NCI-H2107 treated with DMSO at 0.1 percent for 48 hours (cell line): Measurements from ENCODE around the gene TBCD.
"Not testable (repeated sequence)": the region's sequence is repeated elsewhere in the genome, so short reads cannot be mapped to it uniquely, and the experiment has no call there.

Experiments
- DNase-seq: peaks from one replicate; lab custom pipeline; 2025; ENCODE audit not compliant: unreplicated experiment; lab: John Stamatoyannopoulos, UW

TBCD gene

GRCh38 chr17:82765371-82765770 lies 13.5 kb downstream of the TBCD start:
- DNase-seq: no peak

DNA sequence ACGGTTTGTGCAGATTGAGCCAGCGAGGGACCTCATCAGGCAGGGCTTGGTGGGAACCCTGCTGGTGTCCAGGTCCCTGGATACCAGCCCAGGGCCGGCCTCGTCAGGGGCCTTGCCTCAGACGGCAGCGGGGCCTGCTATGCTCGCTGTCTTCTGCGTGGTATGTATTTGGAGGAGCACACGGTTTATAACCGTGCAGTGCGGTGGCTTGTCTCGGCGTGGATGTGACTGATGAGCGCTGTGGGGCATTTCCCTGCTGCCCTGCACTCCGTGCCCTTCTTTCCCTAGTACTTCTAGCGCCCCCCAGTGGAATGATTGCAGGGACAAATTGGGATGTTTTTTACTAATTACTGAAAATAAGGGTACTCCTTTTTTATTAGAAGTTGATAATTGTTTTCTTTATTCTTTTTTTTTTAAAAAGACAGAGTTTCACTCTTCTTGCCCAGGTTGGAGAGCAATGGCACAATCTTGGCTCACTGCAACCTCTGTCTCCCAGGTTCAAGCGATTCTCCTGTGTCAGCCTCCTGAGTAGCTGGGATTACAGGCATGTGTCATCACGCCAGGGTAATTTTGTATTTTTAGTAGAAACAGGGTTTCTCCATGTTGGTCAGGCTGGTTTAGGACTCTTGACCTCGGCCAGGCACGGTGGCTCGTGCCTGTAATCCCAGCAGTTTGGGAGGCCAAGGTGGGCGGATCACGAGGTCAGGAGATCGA lies 15.3 kb downstream of the TBCD start:
- DNase-seq: no peak

GRCh38 chr17:82769041-82769440 lies 17.2 kb downstream of the TBCD start:
- DNase-seq: no peak

DNA sequence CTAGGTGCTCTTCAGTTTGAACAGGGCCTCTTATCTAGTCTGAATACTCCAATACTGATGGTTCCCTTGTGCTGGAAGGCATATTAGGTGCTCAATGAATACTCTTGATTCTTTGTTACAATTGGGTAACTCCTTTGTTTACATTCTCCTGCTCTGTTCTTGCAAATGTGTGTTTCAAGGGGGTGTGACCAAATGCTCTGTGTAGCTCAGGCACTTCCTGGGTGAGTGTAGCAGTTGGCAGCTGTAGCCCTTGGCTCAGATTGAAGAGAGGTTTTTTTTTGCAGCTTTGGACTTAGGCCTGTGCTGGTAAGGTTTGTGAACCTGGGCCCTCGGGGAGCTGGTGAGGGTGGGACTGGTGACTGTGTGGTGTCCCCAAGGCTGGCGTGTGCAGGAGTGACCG lies 20.2 kb downstream of the TBCD start:
- no peak for DNase-seq

GRCh38 chr17:82774456-82774855 lies 22.6 kb downstream of the TBCD start:
- not testable (repeated sequence) for DNase-seq

DNA sequence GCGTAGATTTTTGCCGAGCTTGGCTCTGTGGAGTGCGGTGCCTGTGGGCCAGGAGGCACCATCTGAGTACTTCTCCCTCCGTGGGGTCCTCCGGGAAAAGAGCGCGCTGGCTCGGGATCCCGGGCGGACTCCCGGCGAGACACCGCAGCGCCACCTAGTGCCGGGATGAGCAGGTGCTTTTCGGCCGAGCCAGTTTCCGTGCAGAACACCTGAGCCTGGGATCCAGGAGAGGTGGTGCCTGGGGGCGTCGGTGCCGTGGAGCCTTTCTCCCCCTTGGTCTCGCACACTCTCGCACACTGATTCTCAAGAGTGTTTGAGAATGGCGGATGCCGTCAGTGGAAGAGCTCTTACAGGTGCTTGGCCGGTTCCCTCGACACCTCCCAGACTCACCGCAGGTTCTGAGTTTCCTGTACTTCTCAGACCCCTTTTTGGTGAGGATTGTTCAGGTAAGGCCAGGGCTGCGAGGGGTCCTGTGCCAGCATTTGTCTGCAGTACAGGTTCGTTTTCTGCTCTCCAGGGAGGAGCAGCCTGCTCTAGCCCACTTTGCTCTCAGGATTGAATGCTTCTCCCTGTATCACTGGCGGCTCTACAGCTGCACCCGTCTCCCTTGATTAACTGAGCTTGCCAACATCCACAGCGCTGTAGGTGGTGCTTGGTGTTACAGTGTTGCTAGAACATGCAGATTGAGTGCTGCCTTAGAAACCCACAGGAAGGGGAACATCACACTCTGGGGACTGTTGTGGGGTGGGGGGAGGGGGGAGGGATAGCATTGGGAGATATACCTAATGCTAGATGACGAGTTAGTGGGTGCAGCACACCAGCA lies 23.3 kb downstream of the TBCD start:
- DNase-seq: no peak

DNA sequence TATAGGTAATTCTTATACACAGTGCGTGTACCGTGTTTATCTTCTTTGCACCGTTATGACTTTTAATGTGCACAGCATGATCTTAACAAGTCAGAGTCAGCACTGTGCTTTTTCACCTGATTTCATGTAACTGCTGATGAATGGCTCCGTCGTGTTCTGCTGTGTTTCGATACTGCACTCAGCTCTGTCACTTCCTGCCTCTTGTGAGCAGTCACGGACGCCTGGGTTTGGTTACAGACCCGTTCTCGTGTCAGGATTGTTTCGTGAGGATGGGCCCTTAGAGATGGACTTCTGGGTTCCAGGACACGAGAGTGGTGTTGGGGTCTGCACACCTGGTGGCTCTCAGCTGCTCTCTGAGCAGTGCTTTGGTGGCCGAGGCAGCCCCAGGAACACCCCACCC lies 24.6 kb downstream of the TBCD start:
- no peak for DNase-seq

DNA sequence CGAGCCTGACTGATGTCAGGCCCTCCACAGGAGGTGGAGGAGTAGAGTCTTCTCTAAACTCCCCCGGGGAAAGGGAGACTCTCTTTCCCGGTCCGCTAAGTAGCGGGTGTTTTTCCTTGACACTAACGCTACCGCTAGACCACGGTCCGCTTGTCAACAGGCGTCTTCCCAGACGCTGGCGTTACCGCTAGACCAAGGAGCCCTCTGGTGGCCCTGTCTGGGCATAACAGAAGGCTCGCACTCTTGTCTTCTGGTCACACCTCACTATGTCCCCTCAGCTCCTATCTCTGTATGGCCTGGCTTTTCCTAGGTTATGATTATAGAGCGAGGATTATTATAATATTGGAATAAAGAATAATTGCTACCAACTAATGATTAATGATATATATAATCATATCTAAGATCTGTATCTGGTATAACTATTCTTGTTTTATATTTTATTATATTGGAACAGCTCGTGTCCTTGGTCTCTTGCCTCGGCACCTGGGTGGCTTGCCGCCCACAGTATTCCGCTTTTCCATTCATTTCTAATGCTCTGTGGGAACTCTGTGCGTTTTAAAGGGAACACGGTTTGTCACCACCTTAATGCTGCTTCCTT lies 26.0 kb downstream of the TBCD start:
- not testable (repeated sequence) for DNase-seq

DNA sequence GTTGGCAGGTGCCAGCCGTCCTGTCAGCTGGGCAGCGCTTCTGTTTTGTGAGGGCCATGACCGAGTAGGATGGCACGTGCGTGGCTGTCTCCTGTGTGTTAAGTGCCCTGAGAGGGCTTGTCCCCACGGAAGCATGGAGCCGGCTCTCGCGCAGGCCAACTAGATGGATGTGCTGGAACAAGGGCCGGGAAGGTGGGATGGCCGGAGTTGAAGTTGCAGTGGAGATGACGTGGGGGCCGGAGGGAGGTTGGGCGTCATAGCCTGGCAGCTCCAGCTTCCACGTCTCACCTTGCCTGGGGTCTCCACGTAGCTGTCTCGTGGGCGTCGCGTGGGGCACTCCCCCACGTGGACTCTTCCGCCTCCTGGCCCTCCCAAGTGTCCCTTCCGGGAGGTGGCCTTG lies 27.7 kb downstream of the TBCD start:
- no peak for DNase-seq

DNA sequence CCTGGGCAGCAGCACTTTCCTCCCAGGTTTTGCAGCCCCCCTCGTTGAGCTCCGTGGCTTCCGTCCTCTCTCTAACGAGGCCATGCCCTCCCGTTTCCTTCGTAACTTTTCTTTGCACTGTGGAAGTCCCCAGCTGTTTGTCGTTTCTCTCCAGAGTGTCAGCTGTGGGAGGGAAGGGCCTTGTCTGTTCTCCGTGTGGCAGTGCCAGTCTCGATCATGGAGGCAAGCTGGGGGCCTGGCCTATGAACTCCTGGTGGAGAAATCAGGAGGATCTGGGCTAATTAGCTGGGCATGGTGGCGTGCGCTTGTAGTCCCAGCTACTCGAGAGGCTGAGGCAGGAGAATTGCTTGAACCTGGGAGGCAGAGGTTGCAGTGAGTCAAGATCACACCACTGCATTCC lies 28.3 kb downstream of the TBCD start:
- DNase-seq: no peak

DNA sequence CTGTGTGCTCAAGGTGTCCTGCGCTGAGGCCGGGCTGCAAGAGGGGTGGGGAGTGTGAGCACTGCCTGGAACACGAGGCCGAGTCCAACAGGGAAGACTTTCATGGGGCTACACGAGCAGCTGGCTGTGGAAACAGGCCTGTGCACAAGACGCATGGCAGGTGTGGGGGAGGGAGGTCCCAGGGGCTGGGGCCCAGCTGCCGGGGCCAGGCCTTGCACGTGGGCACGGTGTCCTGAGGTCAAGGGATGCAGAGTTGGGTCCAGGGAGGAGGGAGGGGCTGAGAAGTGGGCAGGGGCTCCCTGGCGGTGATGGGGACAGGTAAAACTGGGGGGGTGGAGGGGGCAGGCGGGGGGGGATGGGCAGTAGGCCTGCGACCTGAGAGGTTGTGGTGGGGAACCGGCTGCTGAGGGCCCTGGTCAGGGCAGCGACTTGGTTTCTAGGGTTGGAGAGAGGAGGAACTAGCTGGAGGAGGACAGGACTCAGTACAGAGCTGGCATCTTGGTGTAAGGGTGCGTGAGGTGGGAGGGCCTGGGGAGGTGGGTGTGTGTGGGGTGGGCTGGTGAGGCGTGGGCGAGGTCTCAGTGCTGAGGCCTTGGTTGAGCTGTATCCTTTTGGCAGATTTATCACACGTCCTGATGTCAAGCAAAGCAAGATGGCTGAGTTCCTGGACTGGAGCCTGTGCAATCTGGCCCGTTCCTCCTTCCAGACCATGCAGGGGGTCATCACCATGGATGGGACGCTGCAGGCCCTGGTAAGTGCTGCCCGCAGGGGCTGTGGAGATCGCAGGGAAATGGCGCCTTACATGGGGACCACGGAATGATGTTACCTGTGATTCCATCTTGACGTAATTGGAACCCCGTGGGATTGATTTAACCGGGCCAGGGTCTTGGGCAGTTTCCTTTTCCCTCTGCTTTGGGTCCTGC lies 29.4 kb downstream of the TBCD start:
- DNase-seq: no peak

- DNase-seq: peak; percentile 85
Observed at GRCh38 chr17:82781894-82782274, 30.0 kb downstream of the TBCD start.

GRCh38 chr17:82782657-82783207 lies 30.9 kb downstream of the TBCD start:
- no peak for DNase-seq

- DNase-seq: no peak
Observed at GRCh38 chr17:82783498-82783897, 31.6 kb downstream of the TBCD start.

GRCh38 chr17:82785581-82785980 lies 33.7 kb downstream of the TBCD start:
- DNase-seq: not testable (repeated sequence)

- DNase-seq: no peak
Observed at GRCh38 chr17:82786427-82786826, 34.6 kb downstream of the TBCD start.

DNA sequence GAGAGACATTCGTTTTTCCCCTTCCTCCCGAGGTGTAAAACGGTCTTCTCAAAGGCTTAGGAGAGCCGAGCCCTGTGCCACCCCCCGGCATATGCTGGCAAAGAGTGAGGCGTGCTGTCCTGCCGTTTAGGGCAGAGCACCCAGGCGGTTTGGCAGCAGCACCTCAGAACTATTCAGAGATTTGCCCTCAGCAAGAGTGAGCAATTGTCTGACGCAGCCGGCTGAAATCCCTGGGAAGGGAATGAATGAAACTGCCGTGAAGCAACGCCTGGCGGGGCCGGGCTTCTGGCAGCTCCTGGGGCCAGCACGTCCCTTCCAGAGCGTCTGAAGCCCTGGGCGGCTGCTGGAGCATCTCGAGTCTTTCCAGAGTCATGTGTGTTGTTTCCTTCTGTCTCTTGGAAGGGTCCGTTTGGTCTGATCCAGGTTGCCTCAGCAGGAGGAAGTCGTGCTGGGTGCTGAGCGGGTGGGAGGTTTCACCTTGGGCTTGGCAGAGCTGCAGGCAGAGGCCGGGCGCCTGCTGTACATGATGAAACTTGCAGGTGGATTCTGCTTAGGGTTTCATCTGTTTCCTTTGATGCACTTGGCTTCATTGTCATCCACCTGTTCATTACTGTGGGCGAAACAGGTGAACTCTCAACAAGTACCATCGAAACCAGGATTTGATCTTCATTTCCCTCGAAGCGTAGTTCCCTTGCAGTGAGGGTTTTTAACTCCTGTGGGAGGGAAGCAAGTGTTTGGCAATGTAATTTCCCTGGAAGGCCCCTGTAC lies 35.4 kb downstream of the TBCD start:
- DNase-seq: peak; percentile 72

DNA sequence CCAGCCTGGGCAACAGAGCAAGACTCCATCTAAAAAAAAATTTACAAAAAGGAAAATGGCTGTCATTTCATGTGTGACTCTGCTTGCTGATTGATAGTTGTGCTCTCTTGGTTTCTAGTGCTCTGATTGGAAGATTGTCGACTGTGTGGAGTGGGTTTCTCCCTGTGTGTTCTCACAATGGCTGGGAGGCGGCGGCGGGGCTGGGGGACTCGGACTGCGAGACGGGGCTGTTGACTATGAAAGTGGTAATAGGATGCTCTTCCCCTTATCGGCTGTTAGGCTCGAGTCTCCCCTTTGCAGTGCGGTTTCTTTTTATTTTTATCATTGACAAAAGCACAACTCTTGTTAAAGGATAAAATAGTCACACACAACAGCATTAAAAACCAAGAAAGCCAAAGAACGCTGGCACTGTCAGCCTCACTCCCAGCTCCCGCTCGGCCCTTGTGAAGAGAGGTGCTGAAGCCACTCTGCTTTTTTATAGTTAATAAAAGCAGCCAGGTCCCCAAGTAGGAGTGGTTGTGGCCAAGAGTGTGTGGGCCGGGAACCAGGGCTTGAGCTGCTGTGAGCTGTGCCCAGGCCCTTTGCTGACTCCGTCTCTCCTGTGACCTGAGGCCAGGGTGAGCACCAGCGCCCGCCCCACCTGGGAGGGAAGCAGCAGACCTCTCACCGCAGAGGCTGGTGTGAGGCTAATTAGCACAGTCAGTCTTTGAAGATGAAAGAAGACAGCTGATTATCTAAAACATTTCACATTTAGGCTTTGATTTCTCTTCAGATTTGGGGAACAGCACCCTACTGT lies 36.5 kb downstream of the TBCD start:
- no peak for DNase-seq

DNA sequence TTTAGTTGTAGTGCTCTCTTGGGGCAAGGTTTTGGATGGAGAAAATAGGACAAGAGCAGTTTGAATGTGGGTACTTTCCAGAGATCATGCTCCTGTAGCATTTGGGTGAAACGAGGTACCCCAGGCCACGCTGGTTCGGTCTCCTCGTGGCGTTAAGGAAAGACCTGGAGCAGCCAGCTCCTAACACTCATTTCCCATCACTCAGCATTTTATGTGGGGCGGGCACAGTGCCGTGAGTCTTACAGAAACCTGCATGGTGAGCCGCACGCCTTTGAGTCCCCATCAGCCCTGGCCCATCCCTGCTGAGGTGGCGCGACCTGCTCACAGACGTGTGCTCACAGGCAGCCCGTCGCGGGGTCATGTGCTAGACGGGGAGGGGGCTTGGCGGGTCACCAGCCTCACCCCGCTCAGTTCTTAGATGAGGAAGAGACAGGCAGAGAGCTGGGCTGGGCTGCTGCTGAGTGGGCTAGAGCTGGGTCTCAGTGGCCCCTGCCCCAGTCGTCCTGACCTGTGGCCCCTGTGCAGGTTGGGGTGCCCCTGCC lies 37.3 kb downstream of the TBCD start:
- no peak for DNase-seq
